Esophagus squamous epithelium (tissue), 4 donors: ENCODE measurements around the gene PPP1R36.
"Not testable (repeated sequence)": the region's sequence is repeated elsewhere in the genome, so short reads cannot be mapped to it uniquely, and the experiment has no call there.

Experiments used
- POLR2A ChIP-seq, 4 donors: fragments of 450-650 bp; IDR thresholded peaks; one replicate each; pipeline ENCODE4 v1.6.1; 2017; ENCODE audit warnings: antibody characterized with exemption in 4 of 4, mild to moderate bottlenecking in 4 of 4, moderate library complexity in 3 of 4
- TF ChIP-seq, protein P1 (sequence below), 6 experiments: fragments of 450-650 bp in 4 of 6; fragments of 200-600 bp in 2 of 6; sonication (generic) in 2 of 6; IDR thresholded peaks; one replicate each; pipeline ENCODE4 v1.5.1; 2016 to 2019; ENCODE audit warnings: antibody characterized with exemption in 6 of 6, mild to moderate bottlenecking in 4 of 6, moderate library complexity in 4 of 6

DNA sequence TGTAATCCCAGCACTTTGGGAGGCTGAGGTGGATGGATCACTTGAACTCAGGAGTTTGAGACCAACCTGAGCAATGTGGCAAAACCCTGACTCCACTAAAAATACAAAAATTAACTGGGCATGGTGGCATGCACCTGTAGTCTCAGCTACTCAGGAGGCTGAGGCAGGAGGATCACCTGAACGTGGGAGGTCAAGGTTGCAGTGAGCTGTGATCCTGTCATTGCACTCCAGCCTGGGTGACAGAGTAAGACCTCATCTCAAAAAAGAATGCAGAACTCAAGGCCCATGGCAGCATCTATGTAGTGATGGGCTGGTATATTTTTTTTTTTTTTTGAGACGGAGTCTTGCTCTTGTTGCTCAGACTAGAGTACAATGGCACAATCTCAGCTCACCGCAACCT is 81.5 kb downstream of the PPP1R36 start:
- not testable (repeated sequence) for TF ChIP-seq POLR2A (IDR thresholded peaks at IDR 0.05)
- TF ChIP-seq, protein P1, sequence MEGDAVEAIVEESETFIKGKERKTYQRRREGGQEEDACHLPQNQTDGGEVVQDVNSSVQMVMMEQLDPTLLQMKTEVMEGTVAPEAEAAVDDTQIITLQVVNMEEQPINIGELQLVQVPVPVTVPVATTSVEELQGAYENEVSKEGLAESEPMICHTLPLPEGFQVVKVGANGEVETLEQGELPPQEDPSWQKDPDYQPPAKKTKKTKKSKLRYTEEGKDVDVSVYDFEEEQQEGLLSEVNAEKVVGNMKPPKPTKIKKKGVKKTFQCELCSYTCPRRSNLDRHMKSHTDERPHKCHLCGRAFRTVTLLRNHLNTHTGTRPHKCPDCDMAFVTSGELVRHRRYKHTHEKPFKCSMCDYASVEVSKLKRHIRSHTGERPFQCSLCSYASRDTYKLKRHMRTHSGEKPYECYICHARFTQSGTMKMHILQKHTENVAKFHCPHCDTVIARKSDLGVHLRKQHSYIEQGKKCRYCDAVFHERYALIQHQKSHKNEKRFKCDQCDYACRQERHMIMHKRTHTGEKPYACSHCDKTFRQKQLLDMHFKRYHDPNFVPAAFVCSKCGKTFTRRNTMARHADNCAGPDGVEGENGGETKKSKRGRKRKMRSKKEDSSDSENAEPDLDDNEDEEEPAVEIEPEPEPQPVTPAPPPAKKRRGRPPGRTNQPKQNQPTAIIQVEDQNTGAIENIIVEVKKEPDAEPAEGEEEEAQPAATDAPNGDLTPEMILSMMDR (IDR thresholded peaks at IDR 0.05): not testable (repeated sequence)
